Osteoblast (primary cell): ENCODE results near the gene MEFV. TPM values are rescaled to one million over a fixed set of nuclear protein-coding genes. Genes with fewer than 3 reads are reported as not detected.

Experiments used
- DNase-seq: peaks from one replicate; pipeline ENCODE4 v3.0.0; 2011; ENCODE audit warnings: low spot score, mixed read lengths; ENCODE audit not compliant: insufficient read length; ENCODE audit errors: missing footprints
- H2AFZ ChIP-seq: 2 replicates; pipeline ENCODE4 v1.6.0; 2011; ENCODE audit warnings: mild to moderate bottlenecking, low read length
- H3K27ac ChIP-seq: 2 replicates; pipeline ENCODE4 v1.5.1; 2011; ENCODE audit warnings: mild to moderate bottlenecking, low read depth, low read length, moderate library complexity
- H3K27me3 ChIP-seq: 2 replicates; pipeline ENCODE4 v1.6.0; 2012; ENCODE audit warnings: mild to moderate bottlenecking, control low read depth, inconsistent platforms, low read length, moderate library complexity; ENCODE audit not compliant: insufficient read depth
- H3K36me3 ChIP-seq: 2 replicates; pipeline ENCODE4 v1.5.1; 2011; ENCODE audit warnings: mild to moderate bottlenecking, low read length, control low read depth, moderate library complexity; ENCODE audit not compliant: insufficient read depth
- H3K4me1 ChIP-seq: 2 replicates; pipeline ENCODE4 v1.5.1; 2011; ENCODE audit warnings: mild to moderate bottlenecking, low read length, control low read depth, moderate library complexity; ENCODE audit not compliant: insufficient read depth
- H3K4me2 ChIP-seq: 2 replicates; pipeline ENCODE4 v1.6.0; 2011; ENCODE audit warnings: mild to moderate bottlenecking, low read length; ENCODE audit not compliant: insufficient read depth
- H3K4me3 ChIP-seq: fragments of 200-600 bp; sonication (generic); 3 replicates; pipeline ENCODE4 v1.5.1; 2012; ENCODE audit warnings: mild to moderate bottlenecking, low read length, inconsistent platforms; ENCODE audit not compliant: insufficient read depth
- H3K79me2 ChIP-seq: 2 replicates; pipeline ENCODE4 v1.6.0; 2012; ENCODE audit warnings: mild to moderate bottlenecking, low read length, control low read depth, inconsistent platforms; ENCODE audit not compliant: insufficient read depth
- H3K9me3 ChIP-seq: 2 replicates; pipeline ENCODE4 v1.5.1; 2011; ENCODE audit warnings: low read depth, low read length, control low read depth
- H4K20me1 ChIP-seq: 2 replicates; pipeline ENCODE4 v1.6.0; 2012; ENCODE audit warnings: mild to moderate bottlenecking, low read length, control low read depth; ENCODE audit not compliant: insufficient read depth
- total RNA-seq: library from RNA; depleted of rRNA; stranded (reverse); fragments of >200 nt; gene quantifications from 2 replicates; pipeline ENCODE4 v1.2.3, GENCODE V29; 2012
- TF ChIP-seq, protein P1 (sequence below): IDR thresholded peaks from 2 replicates; pipeline ENCODE4 v1.5.1; 2011; ENCODE audit warnings: mild to moderate bottlenecking, low read depth, low read length, moderate library complexity; ENCODE audit errors: extremely low read depth

Gene MEFV
- total RNA-seq, 1 donor = under 0.01 TPM

DNA sequence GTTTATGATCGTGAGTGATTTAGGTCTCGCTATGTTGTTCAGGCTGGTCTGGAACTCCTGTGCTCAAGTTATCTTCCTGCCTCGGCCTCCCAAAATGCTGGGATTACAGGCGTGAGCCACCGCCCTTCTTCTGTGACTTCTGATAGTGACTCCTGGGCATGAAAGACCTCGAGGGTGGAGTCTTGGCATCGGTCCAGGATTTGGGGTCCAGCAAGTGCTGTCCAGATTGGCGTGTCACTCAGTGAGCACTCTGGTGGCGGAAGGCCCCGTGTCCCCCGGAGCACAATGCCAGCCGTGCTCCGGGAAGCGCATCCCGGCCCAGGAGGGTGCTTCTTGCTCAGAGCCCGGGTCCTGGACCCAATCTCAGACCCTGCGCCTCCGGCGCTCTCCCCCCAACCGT is 61.6 kb downstream of the MEFV start:
- H3K4me1 ChIP-seq = peaks cover 4% of the 10 kb centered on the region
- H3K27me3 ChIP-seq = peaks cover 15% of the 10 kb centered on the region
- H3K36me3 ChIP-seq = no peaks in the 10 kb centered on the region
- H4K20me1 ChIP-seq = no peaks in the 10 kb centered on the region
- no peak for DNase-seq
- TF ChIP-seq, protein P1, sequence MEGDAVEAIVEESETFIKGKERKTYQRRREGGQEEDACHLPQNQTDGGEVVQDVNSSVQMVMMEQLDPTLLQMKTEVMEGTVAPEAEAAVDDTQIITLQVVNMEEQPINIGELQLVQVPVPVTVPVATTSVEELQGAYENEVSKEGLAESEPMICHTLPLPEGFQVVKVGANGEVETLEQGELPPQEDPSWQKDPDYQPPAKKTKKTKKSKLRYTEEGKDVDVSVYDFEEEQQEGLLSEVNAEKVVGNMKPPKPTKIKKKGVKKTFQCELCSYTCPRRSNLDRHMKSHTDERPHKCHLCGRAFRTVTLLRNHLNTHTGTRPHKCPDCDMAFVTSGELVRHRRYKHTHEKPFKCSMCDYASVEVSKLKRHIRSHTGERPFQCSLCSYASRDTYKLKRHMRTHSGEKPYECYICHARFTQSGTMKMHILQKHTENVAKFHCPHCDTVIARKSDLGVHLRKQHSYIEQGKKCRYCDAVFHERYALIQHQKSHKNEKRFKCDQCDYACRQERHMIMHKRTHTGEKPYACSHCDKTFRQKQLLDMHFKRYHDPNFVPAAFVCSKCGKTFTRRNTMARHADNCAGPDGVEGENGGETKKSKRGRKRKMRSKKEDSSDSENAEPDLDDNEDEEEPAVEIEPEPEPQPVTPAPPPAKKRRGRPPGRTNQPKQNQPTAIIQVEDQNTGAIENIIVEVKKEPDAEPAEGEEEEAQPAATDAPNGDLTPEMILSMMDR = no peak
- H3K4me3 ChIP-seq = no peak overlapping the region
- H3K4me2 ChIP-seq = no peak overlapping the region
- no peak overlapping the region for H2AFZ ChIP-seq
- H3K79me2 ChIP-seq = no peaks in the 10 kb centered on the region
- H3K9me3 ChIP-seq = no peaks in the 10 kb centered on the region
- H3K27ac ChIP-seq = no peak overlapping the region

DNA sequence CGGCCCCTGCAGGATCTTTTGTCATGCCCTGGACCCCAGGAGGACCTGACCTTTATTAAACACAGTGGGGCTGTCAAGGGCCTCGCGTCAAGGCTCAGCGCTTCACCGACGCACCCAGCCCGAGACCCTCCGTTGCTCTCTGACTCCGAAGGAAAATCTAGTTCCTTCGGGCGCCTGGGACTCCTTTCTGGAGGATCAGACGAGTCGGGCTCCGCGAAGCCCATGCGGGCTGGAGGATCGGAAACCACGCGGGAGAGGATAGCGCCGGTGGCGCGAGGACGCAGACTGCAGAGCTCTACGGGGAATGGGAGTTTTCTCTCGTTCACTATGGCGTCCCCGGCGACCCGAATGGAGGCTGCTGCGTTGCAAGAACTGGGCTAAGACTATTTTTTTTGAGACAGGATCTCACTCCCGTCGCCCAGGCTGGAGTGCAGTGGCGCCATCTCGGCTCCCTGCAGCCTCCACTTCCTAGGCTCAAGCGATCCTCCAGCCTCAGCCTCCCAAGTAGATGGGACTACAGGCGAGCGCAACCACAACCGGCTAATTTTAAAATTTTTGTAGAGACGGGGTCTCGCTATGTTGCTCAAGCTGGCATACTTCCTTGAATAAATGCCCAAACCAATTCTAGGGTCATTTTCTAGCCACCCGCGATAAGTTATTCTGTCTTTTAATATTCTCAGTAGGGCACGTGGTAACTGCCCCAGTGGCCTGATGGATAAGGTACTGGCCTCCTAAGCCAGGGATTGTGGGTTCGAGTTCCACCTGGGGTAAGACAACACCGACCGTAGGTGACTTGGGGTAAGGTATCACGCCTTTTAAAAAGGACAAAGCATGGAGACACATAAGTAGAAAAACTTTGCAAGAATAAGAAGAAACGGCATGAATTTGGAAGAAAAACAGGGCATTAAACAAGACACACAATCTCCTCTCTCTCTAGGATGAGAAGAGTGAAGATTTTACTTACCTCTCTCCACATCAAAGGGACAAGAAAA is 62.9 kb downstream of the MEFV start:
- no peak overlapping the region for H3K4me2 ChIP-seq
- H4K20me1 ChIP-seq = no peaks in the 10 kb centered on the region
- H3K36me3 ChIP-seq = no peaks in the 10 kb centered on the region
- DNase-seq = peak; percentile 64
- no peak overlapping the region for H3K27ac ChIP-seq
- H2AFZ ChIP-seq = no peak overlapping the region
- TF ChIP-seq, protein P1 = no peak
- no peaks in the 10 kb centered on the region for H3K9me3 ChIP-seq
- no peaks in the 10 kb centered on the region for H3K79me2 ChIP-seq
- peaks cover 12% of the 10 kb centered on the region for H3K27me3 ChIP-seq
- peaks cover 11% of the 10 kb centered on the region for H3K4me1 ChIP-seq
- H3K4me3 ChIP-seq = no peak overlapping the region

DNA sequence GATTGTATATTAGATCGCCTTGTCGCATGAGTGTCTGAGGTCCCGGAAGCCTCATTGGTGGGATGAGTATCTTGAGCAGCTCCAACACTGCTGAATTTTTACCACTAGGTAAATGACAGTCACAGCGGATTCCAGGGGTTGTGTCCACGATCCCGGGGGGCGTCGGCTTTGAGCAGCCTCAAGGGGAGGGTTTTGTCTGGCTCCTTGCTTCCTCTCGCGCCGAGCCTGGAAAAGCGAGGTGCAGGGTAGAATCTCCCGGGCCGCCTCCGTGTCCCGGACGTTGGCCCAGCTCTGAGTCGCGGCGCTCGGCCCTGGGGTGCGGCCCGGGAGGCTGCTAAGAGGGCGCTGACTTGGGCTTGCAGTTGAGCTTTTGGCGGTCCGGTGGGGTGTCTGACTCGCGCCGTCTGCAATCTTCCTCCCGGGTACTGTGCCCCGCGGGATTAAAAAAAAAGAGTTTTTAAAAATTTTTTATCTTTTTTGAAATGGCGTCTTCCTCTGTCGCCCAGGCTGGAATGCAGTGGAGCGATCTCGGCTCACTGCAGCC is 63.9 kb downstream of the MEFV start:
- Histone ChIP-seq H2AFZ (no peak overlapping the region), H3K27ac (no peak overlapping the region), H3K4me2 (no peak overlapping the region), H3K36me3 (no peaks in the 10 kb centered on the region), H4K20me1 (no peaks in the 10 kb centered on the region), H3K4me1 (peaks cover 15% of the 10 kb centered on the region), H3K4me3 (no peak overlapping the region), H3K79me2 (no peaks in the 10 kb centered on the region), H3K9me3 (no peaks in the 10 kb centered on the region), H3K27me3 (peaks cover 6% of the 10 kb centered on the region)
- DNase-seq = peak; percentile 38
- TF ChIP-seq, protein P1 = no peak

Other genes with a start within 250 kb of the MEFV start
- gene CLDN9, start 243.7 kb downstream of the MEFV start, total RNA-seq = not detected in 2 replicates
- under 0.01 TPM in 1 of 2 replicates, not detected in the other for gene CLDN6, start 238.4 kb downstream of the MEFV start, total RNA-seq
- 143 and 159 TPM in 2 replicates for gene TNFRSF12A, start 236.3 kb downstream of the MEFV start, total RNA-seq
- gene HCFC1R1, start 232.7 kb downstream of the MEFV start, total RNA-seq = 20.3 and 21.2 TPM in 2 replicates
- 21.8 and 23.5 TPM in 2 replicates for gene THOC6, start 232.6 kb downstream of the MEFV start, total RNA-seq
- 0.29 TPM in 1 of 2 replicates, not detected in the other for gene BICDL2, start 219.7 kb downstream of the MEFV start, total RNA-seq
- gene MMP25, start 210.1 kb downstream of the MEFV start, total RNA-seq = under 0.01 TPM in 1 of 2 replicates, not detected in the other
- 0.72 TPM in 1 of 2 replicates, not detected in the other for gene IL32, start 191.0 kb downstream of the MEFV start, total RNA-seq
- gene ZSCAN10, start 157.3 kb downstream of the MEFV start, total RNA-seq = not detected in 2 replicates
- gene ZNF205, start 144.0 kb downstream of the MEFV start, total RNA-seq = 17.4 and 17.7 TPM in 2 replicates
- 8.0 and 9.4 TPM in 2 replicates for gene ZNF213, start 121.6 kb downstream of the MEFV start, total RNA-seq
- 0.36 TPM in 1 of 2 replicates, not detected in the other for gene OR1F1, start 68.4 kb downstream of the MEFV start, total RNA-seq
- gene ZNF200, start 21.5 kb downstream of the MEFV start, total RNA-seq = 11.5 and 11.6 TPM in 2 replicates
- 55.7 and 65.1 TPM in 2 replicates for gene ZNF263, start 26.9 kb upstream of the MEFV start, total RNA-seq
- 3.8 and 6.5 TPM in 2 replicates for gene TIGD7, start 48.8 kb upstream of the MEFV start, total RNA-seq
- 21.8 and 26.1 TPM in 2 replicates for gene ZNF75A, start 48.9 kb upstream of the MEFV start, total RNA-seq
- 0.29 TPM in 1 of 2 replicates, not detected in the other for gene OR2C1, start 99.3 kb upstream of the MEFV start, total RNA-seq
- gene ZSCAN32, start 144.4 kb upstream of the MEFV start, total RNA-seq = 13.6 and 14.8 TPM in 2 replicates
- gene ZNF174, start 144.6 kb upstream of the MEFV start, total RNA-seq = 9.7 and 11.2 TPM in 2 replicates
- 2.9 TPM in 2 replicates for gene ZNF597, start 186.9 kb upstream of the MEFV start, total RNA-seq
- 19.7 and 27.5 TPM in 2 replicates for gene NAA60, start 187.0 kb upstream of the MEFV start, total RNA-seq
- not detected in 2 replicates for gene C16orf90, start 238.9 kb upstream of the MEFV start, total RNA-seq
- gene CLUAP1, start 244.4 kb upstream of the MEFV start, total RNA-seq = 17.0 and 18.6 TPM in 2 replicates